ENCODE data around the gene ADGRG1.

GRCh38 chr16:57592591-57593003 lies 35.8 kb upstream of the ADGRG1 start:
- TF ChIP-seq CTCF (conservative IDR thresholded peaks at IDR 0.05) = no peak
- TF ChIP-seq ZFX (IDR thresholded peaks at IDR 0.05) = no peak
